Loucy (cell line): ENCODE measurements around the gene PYGL.

ENCODE experiments used
- H2AFZ ChIP-seq: fragments of 200-600 bp; sonication (generic); 2 replicates; pipeline ENCODE4 v1.6.0; 2016; ENCODE audit warnings: antibody characterized with exemption, mild to moderate bottlenecking, low read length, moderate library complexity
- H3F3A ChIP-seq: fragments of 200-600 bp; 2 replicates; pipeline ENCODE4 v1.6.0; 2016; ENCODE audit warnings: antibody characterized with exemption, low read depth, mild to moderate bottlenecking
- H3K27me3 ChIP-seq: fragments of 200-600 bp; sonication (generic); 2 replicates; pipeline ENCODE4 v1.6.1; 2014; ENCODE audit warnings: low read length, mild to moderate bottlenecking; ENCODE audit not compliant: insufficient read depth, poor library complexity, severe bottlenecking
- H3K36me3 ChIP-seq: fragments of 200-600 bp; sonication (generic); 2 replicates; pipeline ENCODE4 v1.6.1; 2016; ENCODE audit warnings: low read length; ENCODE audit not compliant: insufficient read depth
- H3K4me1 ChIP-seq: fragments of 200-600 bp; sonication (generic); 2 replicates; pipeline ENCODE4 v1.5.1; 2014; ENCODE audit warnings: low read length, mild to moderate bottlenecking; ENCODE audit not compliant: insufficient read depth, poor library complexity, severe bottlenecking
- H3K4me2 ChIP-seq: fragments of 200-600 bp; sonication (generic); 2 replicates; pipeline ENCODE4 v1.6.0; 2014; ENCODE audit warnings: antibody characterized with exemption, low read length, low read depth, mild to moderate bottlenecking; ENCODE audit not compliant: poor library complexity, severe bottlenecking
- H3K4me3 ChIP-seq: fragments of 200-600 bp; sonication (generic); 2 replicates; pipeline ENCODE4 v1.5.1; 2014; ENCODE audit warnings: low read length, mild to moderate bottlenecking, mixed read lengths; ENCODE audit not compliant: poor library complexity, severe bottlenecking
- H3K79me2 ChIP-seq: fragments of 200-600 bp; sonication (generic); 2 replicates; pipeline ENCODE4 v1.6.1; 2014; ENCODE audit warnings: low read length; ENCODE audit not compliant: insufficient read depth
- H3K9ac ChIP-seq: fragments of 200-600 bp; sonication (generic); 2 replicates; pipeline ENCODE4 v1.6.0; 2014; ENCODE audit warnings: mild to moderate bottlenecking, low read depth, low read length, moderate library complexity; ENCODE audit not compliant: poor library complexity, severe bottlenecking
- H3K9me2 ChIP-seq: fragments of 200-600 bp; sonication (generic); replicated peaks from 2 replicates; pipeline ENCODE4 v1.6.1; 2016; ENCODE audit warnings: low read depth, low read length, mixed read lengths
- H3K9me3 ChIP-seq: fragments of 200-600 bp; sonication (generic); 2 replicates; pipeline ENCODE4 v1.6.1; 2014; ENCODE audit warnings: mild to moderate bottlenecking, antibody characterized with exemption, low read length, low read depth; ENCODE audit not compliant: insufficient read depth
- H4K20me1 ChIP-seq: fragments of 200-600 bp; sonication (generic); 2 replicates; pipeline ENCODE4 v1.6.0; 2014; ENCODE audit warnings: antibody characterized with exemption, low read length, mild to moderate bottlenecking; ENCODE audit not compliant: insufficient read depth, poor library complexity, severe bottlenecking
- CTCF ChIP-seq: fragments of 200-600 bp; sonication (generic); conservative IDR thresholded peaks from 2 replicates; pipeline ENCODE4 v1.5.1; 2014; ENCODE audit warnings: mild to moderate bottlenecking, antibody characterized with exemption, low read length
- EZH2phosphoT487 ChIP-seq: fragments of 200-600 bp; IDR thresholded peaks from 2 replicates; pipeline ENCODE4 v1.6.1; 2018; ENCODE audit warnings: antibody characterized with exemption, mild to moderate bottlenecking, moderate library complexity, borderline replicate concordance

The PYGL gene

GRCh38 chr14:50984036-50984710 is 39.9 kb upstream of the PYGL start:
- Histone ChIP-seq H3K36me3 (no peaks in the 10 kb centered on the region), H4K20me1 (no peaks in the 10 kb centered on the region), H2AFZ (no peak overlapping the region), H3K27me3 (no peaks in the 10 kb centered on the region), H3K79me2 (no peaks in the 10 kb centered on the region), H3K4me2 (no peak overlapping the region), H3K9ac (no peak overlapping the region), H3K4me3 (no peak overlapping the region), H3K9me2 (no peaks in the 10 kb centered on the region), H3F3A (no peaks in the 10 kb centered on the region), H3K4me1 (no peaks in the 10 kb centered on the region), H3K9me3 (no peaks in the 10 kb centered on the region)
- TF ChIP-seq EZH2phosphoT487 (no peak), CTCF (no peak)

GRCh38 chr14:50979941-50980850 is 35.9 kb upstream of the PYGL start:
- TF ChIP-seq EZH2phosphoT487 (no peak), CTCF (no peak)
- H3K9ac ChIP-seq = no peak overlapping the region
- no peaks in the 10 kb centered on the region for H3K9me3 ChIP-seq
- H3K4me2 ChIP-seq = no peak overlapping the region
- no peaks in the 10 kb centered on the region for H4K20me1 ChIP-seq
- no peaks in the 10 kb centered on the region for H3K4me1 ChIP-seq
- H3K36me3 ChIP-seq = no peaks in the 10 kb centered on the region
- H2AFZ ChIP-seq = no peak overlapping the region
- H3K4me3 ChIP-seq = no peak overlapping the region
- no peaks in the 10 kb centered on the region for H3K79me2 ChIP-seq
- no peaks in the 10 kb centered on the region for H3K9me2 ChIP-seq
- no peaks in the 10 kb centered on the region for H3K27me3 ChIP-seq
- no peaks in the 10 kb centered on the region for H3F3A ChIP-seq

GRCh38 chr14:50978888-50979287 is 34.6 kb upstream of the PYGL start:
- no peak overlapping the region for H3K9ac ChIP-seq
- no peak overlapping the region for H3K4me3 ChIP-seq
- no peaks in the 10 kb centered on the region for H3K4me1 ChIP-seq
- H3K36me3 ChIP-seq = no peaks in the 10 kb centered on the region
- H2AFZ ChIP-seq = no peak overlapping the region
- H3K4me2 ChIP-seq = no peak overlapping the region
- no peaks in the 10 kb centered on the region for H3K9me2 ChIP-seq
- no peaks in the 10 kb centered on the region for H3K79me2 ChIP-seq
- H3K9me3 ChIP-seq = no peaks in the 10 kb centered on the region
- no peaks in the 10 kb centered on the region for H4K20me1 ChIP-seq
- no peaks in the 10 kb centered on the region for H3F3A ChIP-seq
- TF ChIP-seq CTCF (no peak), EZH2phosphoT487 (no peak)
- H3K27me3 ChIP-seq = no peaks in the 10 kb centered on the region
